Measurements from ENCODE around the gene ZC3H7A. TPM values are rescaled to one million over a fixed set of nuclear protein-coding genes. Genes with fewer than 3 reads are reported as not detected.

Gene ZC3H7A
- total and polyA plus RNA-seq, 2 of the 13 experiments (the other 11 are each of a cell fraction or from before 2014, with no cell fraction given), result 29.2 to 36.8 TPM

DNA sequence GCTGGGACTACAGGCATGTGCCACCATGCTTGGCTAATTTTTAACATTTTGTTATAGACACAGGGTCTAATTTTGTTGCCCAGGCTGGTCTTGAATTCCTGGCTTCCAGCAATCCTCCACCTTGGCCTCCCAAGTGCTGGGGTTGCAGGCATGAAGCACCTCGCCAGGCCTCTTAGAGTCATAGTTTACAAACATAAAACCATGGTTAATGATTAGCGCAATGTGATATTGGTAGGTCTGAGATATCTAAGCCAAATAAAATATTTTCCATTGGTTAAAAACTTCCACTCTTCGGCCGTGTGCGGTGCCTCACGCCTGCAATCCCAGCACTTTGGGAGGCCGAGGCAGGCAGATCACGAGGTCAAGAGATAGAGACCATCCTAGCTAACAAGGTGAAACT, 71.0 kb downstream of the ZC3H7A start (continued):
- TF ChIP-seq, protein P1, sequence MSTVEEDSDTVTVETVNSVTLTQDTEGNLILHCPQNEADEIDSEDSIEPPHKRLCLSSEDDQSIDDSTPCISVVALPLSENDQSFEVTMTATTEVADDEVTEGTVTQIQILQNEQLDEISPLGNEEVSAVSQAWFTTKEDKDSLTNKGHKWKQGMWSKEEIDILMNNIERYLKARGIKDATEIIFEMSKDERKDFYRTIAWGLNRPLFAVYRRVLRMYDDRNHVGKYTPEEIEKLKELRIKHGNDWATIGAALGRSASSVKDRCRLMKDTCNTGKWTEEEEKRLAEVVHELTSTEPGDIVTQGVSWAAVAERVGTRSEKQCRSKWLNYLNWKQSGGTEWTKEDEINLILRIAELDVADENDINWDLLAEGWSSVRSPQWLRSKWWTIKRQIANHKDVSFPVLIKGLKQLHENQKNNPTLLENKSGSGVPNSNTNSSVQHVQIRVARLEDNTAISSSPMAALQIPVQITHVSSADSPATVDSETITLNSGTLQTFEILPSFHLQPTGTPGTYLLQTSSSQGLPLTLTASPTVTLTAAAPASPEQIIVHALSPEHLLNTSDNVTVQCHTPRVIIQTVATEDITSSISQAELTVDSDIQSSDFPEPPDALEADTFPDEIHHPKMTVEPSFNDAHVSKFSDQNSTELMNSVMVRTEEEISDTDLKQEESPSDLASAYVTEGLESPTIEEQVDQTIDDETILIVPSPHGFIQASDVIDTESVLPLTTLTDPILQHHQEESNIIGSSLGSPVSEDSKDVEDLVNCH (CRISPR knock-in tag; IDR thresholded peaks at IDR 0.05), result no peak
- no peak for TF ChIP-seq FOXO1 (CRISPR knock-in tag; IDR thresholded peaks at IDR 0.05)
- TF ChIP-seq ZFAT (CRISPR knock-in tag; conservative IDR thresholded peaks at IDR 0.05), result 0 out of 2 replicates have a peak, but pooled peaks have one; percentile 43
- no peak for TF ChIP-seq MAFK (conservative IDR thresholded peaks at IDR 0.05 in 1 of 2, IDR thresholded peaks at IDR 0.05 in 1 of 2; ENCODE audit: low read length in 2 of 2)
- peak; percentile 47; the same call in 1 of the 2 replicates for TF ChIP-seq ZNF770 (CRISPR knock-in tag; IDR thresholded peaks at IDR 0.05)
- no peak for TF ChIP-seq ZNF562 (CRISPR knock-in tag; IDR thresholded peaks at IDR 0.05; ENCODE audit: borderline replicate concordance)
- no peak for TF ChIP-seq ZNF530 (CRISPR knock-in tag; IDR thresholded peaks at IDR 0.05; ENCODE audit: low read depth)
- no peak for TF ChIP-seq CHD4 (IDR thresholded peaks at IDR 0.05; ENCODE audit: borderline replicate concordance, low read length)
- TF ChIP-seq, protein P2, sequence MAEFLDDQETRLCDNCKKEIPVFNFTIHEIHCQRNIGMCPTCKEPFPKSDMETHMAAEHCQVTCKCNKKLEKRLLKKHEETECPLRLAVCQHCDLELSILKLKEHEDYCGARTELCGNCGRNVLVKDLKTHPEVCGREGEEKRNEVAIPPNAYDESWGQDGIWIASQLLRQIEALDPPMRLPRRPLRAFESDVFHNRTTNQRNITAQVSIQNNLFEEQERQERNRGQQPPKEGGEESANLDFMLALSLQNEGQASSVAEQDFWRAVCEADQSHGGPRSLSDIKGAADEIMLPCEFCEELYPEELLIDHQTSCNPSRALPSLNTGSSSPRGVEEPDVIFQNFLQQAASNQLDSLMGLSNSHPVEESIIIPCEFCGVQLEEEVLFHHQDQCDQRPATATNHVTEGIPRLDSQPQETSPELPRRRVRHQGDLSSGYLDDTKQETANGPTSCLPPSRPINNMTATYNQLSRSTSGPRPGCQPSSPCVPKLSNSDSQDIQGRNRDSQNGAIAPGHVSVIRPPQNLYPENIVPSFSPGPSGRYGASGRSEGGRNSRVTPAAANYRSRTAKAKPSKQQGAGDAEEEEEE (CRISPR knock-in tag; IDR thresholded peaks at IDR 0.05; ENCODE audit: borderline replicate concordance), result no peak
- TF ChIP-seq SP140L (CRISPR knock-in tag; IDR thresholded peaks at IDR 0.05; ENCODE audit: borderline replicate concordance), result no peak
- no peak for TF ChIP-seq MAFF (IDR thresholded peaks at IDR 0.05; ENCODE audit: low read depth, low read length)
- TF ChIP-seq ZNF414 (CRISPR knock-in tag; IDR thresholded peaks at IDR 0.05), result no peak
- TF ChIP-seq NR2C2 (CRISPR knock-in tag; IDR thresholded peaks at IDR 0.05; ENCODE audit: borderline replicate concordance), result no peak
- no peak for TF ChIP-seq ERF (CRISPR knock-in tag; IDR thresholded peaks at IDR 0.05)
- TF ChIP-seq MBD4 (IDR thresholded peaks at IDR 0.05; ENCODE audit: borderline replicate concordance, low read length), result no peak

Data from HepG2 (cell line).